Ovary (tissue), 9 donors: ENCODE results near the gene TNNT3. TPM values are rescaled to one million over a fixed set of nuclear protein-coding genes. Genes with fewer than 3 reads are reported as not detected.

Experiments
- DNase-seq, 5 donors: peaks; one replicate each; pipeline ENCODE4 v3.0.0-alpha.2; 2019 to 2020
- H3K27ac ChIP-seq, 2 donors: fragments of 200-600 bp; one replicate each; pipeline versions ENCODE4 v1.5.1 to v1.8.0; 2019 to 2022
- H3K27me3 ChIP-seq: fragments of 200-600 bp; one replicate; pipeline ENCODE4 v1.8.0; 2022
- H3K36me3 ChIP-seq: fragments of 200-600 bp; sonication (generic); one replicate; pipeline ENCODE4 v1.5.1; 2019
- H3K4me1 ChIP-seq: one replicate; pipeline ENCODE4 v1.8.1; 2013; ENCODE audit warnings: mild to moderate bottlenecking, moderate library complexity; ENCODE audit not compliant: insufficient read depth
- H3K4me3 ChIP-seq: fragments of 200-600 bp; sonication (generic); one replicate; pipeline ENCODE4 v1.5.1; 2017
- H3K9me3 ChIP-seq, 2 donors: fragments of 200-600 bp in 1 of 2; sonication (generic) in 1 of 2; one replicate each; pipeline versions ENCODE4 v1.5.1 to v1.8.1; 2013 to 2019; ENCODE audit warnings: mild to moderate bottlenecking in 1 of 2, moderate library complexity in 1 of 2
- CTCF ChIP-seq, 3 donors: fragments of 450-650 bp in 2 of 3; fragments of 200-600 bp in 1 of 3; IDR thresholded peaks; one replicate each; pipeline versions ENCODE4 v1.5.1 to v1.8.0; 2016 to 2022; ENCODE audit warnings: antibody characterized with exemption in 3 of 3, mild to moderate bottlenecking in 1 of 3
- EP300 ChIP-seq: sonication (generic); formaldehyde crosslinking; IDR thresholded peaks from one replicate; pipeline ENCODE4 v1.6.1; 2017; ENCODE audit warnings: antibody characterized with exemption
- POLR2A ChIP-seq: fragments of 450-650 bp; IDR thresholded peaks from one replicate; pipeline ENCODE4 v1.6.1; 2017; ENCODE audit warnings: antibody characterized with exemption, mild to moderate bottlenecking, moderate library complexity
- WGBS, 3 donors: extraction: QIAGEN DNeasy Blood & Tissue Kit in 1 of 3; methylation state at CpG; one replicate each; pipeline versions ENCODE4 v1.1.5 to v1.1.7; 2013 to 2017; 5-methylcytosine and 5-hydroxymethylcytosine counted together
- intact Hi-C, 4 donors: fragments of 100-400 bp; cut with DNase I; formaldehyde crosslinking; loops; one replicate each; pipeline versions ENCODE4 v1.11.0 to v1.15.1; 2022 to 2023
- polyA plus RNA-seq, 2 donors: library from polyadenylated mRNA; stranded (reverse); fragments of 200-250 nt in 1 of 2; fragments of 350-450 nt in 1 of 2; fragmentation: Illumina TruSeq in 1 of 2; extraction: RNeasy Lipid Tissue Mini Kit (QIAGEN cat#74804) in 1 of 2; gene quantifications; one replicate each; pipeline ENCODE4 v1.2.3, GENCODE V29; 2013 to 2014
- total RNA-seq, 7 donors: library from RNA; depleted of rRNA in 2 of 7; stranded (reverse); fragments of >200 nt in 2 of 7; fragmentation: NEBNext Ultra II Directional in 3 of 7; extraction: Animal tissue kit (Norgen Biotek cat#: 25700) in 3 of 7; gene quantifications; one replicate each; pipeline versions ENCODE4 v1.1.0 to v1.2.4, GENCODE V29; 2016 to 2023
- donor health status: DM: no; HTN: no; CAD: no; lungs with moderate emphysema.
- donor health status: DM: no; HTN: no; CAD: no.
- donor health status: Bipolar disorder and iron deficiency.
- donor health status: DM: yes; HTN: yes; CAD: no.
- donor health status: DM: no; HTN: no; CAD: no.
- donor health status: DM: yes; HTN: yes; CAD: no.

Gene TNNT3
- total and polyA plus RNA-seq, 9 donors = 0.22 to 9.0 (median 2.0) TPM; not detected in 3

- H3K36me3 ChIP-seq = no peaks in the 10 kb centered on the region
- TF ChIP-seq CTCF (IDR thresholded peaks at IDR 0.05) = no peak
- TF ChIP-seq POLR2A = no peak
- TF ChIP-seq EP300 = no peak
- H3K27me3 ChIP-seq = no peaks in the 10 kb centered on the region
- no peak overlapping the region for H3K27ac ChIP-seq
- no peak overlapping the region for H3K4me3 ChIP-seq
- 86 to 93% (median 89%) methylated on average over 7 of the region's 7 CpGs for WGBS, 3 donors
- peak in 1 of 5 donors; percentile 5 for DNase-seq
- no peaks in the 10 kb centered on the region for H3K4me1 ChIP-seq
- intact Hi-C loops = loop anchor here in 3 of 4 donors (1.0 to 10.0 kb wide), 2 partner anchors 24 to 53 kb away; partner anchors contain the start of gene MRPL23 (in 2 of the 3)
- no peaks in the 10 kb centered on the region for H3K9me3 ChIP-seq
These were observed 27.4 kb upstream of the TNNT3 start for GRCh38 chr11:1892116-1892515.

GRCh38 chr11:1892558-1892957, 26.9 kb upstream of the TNNT3 start:
- no peak for TF ChIP-seq EP300

DNA sequence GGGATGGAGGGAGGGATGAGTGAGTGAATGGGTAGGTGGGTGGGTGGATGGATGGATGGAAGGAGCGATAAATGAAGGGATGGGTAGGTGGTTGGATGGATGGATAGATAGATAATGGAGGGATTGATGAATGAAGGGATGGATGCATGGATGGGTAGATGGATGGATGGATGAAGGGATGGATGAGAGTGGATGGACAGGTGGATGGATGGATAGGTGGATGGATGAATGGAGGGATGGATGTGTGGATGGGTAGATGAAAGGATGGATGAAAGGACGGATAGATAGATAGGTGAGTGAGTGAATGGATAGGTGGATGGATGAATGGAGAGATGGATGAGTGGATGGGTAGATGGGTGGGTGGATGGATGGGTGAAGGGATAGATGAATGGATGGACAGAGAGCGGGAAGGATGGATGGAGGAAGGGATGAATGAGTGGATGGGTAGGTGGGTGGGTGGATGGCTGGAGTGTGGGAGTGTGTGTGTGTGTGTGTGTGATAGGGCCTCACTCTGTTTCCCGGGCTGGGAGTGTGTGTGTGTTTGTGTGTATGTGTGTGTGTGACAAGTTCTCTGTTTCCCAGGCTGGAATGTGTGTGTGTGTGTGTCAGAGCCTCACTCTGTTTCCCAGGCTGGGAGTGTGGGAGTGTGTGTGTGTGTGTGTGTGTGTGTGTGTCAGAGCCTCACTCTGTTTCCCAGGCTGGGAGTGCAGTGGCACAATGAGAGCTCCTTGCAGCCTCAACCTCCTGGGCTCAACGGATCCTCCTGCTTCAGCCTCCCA, 25.7 kb upstream of the TNNT3 start:
- no peaks in the 10 kb centered on the region for H3K9me3 ChIP-seq
- no peaks in the 10 kb centered on the region for H3K4me1 ChIP-seq
- intact Hi-C loops = loop anchor here in 3 of 4 donors (1.0 to 10.0 kb wide), 2 partner anchors 23 to 51 kb away; partner anchors contain the start of gene MRPL23 (in 2 of the 3)
- TF ChIP-seq EP300 = no peak
- TF ChIP-seq CTCF (IDR thresholded peaks at IDR 0.05) = no peak
- no peak for TF ChIP-seq POLR2A
- H3K27ac ChIP-seq = no peak overlapping the region
- H3K27me3 ChIP-seq = no peaks in the 10 kb centered on the region
- H3K4me3 ChIP-seq = no peak overlapping the region
- WGBS, 3 donors = 74 to 83% (median 81%) methylated on average over 5 of the region's 5 CpGs
- peak in 1 of 5 donors; percentile 9 for DNase-seq
- H3K36me3 ChIP-seq = no peaks in the 10 kb centered on the region

More at GRCh38 chr11:1892558-1892957, 26.9 kb upstream of the TNNT3 start:
- Histone ChIP-seq H3K27me3 (no peaks in the 10 kb centered on the region), H3K4me3 (no peak overlapping the region), H3K27ac (no peak overlapping the region), H3K4me1 (no peaks in the 10 kb centered on the region), H3K36me3 (no peaks in the 10 kb centered on the region), H3K9me3 (no peaks in the 10 kb centered on the region)
- intact Hi-C loops = loop anchor here in 3 of 4 donors (1.0 to 10.0 kb wide), 2 partner anchors 24 to 52 kb away; partner anchors contain the start of gene MRPL23 (in 2 of the 3)
- DNase-seq = no peak
- WGBS, 3 donors = 66 to 85% (median 69%) methylated on average over 5 of the region's 5 CpGs

GRCh38 chr11:1894759-1895158, 24.7 kb upstream of the TNNT3 start:
- peak in 1 of 5 donors; percentile 5 for DNase-seq
- no peak for TF ChIP-seq EP300
- no peak for TF ChIP-seq CTCF (IDR thresholded peaks at IDR 0.05)
- no peak for TF ChIP-seq POLR2A
- intact Hi-C loops = loop anchor here in 3 of 4 donors (5.0 to 10.0 kb wide), 2 partner anchors 48 to 50 kb away; partner anchors contain the start of gene MRPL23 (in 2 of the 3)
- H3K4me3 ChIP-seq = no peak overlapping the region
- no peaks in the 10 kb centered on the region for H3K9me3 ChIP-seq
- H3K27ac ChIP-seq = no peak overlapping the region
- 88 to 91% (median 90%) methylated on average over 11 of the region's 11 CpGs for WGBS, 3 donors
- no peaks in the 10 kb centered on the region for H3K36me3 ChIP-seq
- no peaks in the 10 kb centered on the region for H3K27me3 ChIP-seq
- H3K4me1 ChIP-seq = no peaks in the 10 kb centered on the region

GRCh38 chr11:1896468-1896867, 23.0 kb upstream of the TNNT3 start:
- no peaks in the 10 kb centered on the region for H3K27me3 ChIP-seq
- H3K36me3 ChIP-seq = no peaks in the 10 kb centered on the region
- no peaks in the 10 kb centered on the region for H3K4me1 ChIP-seq
- no peaks in the 10 kb centered on the region for H3K9me3 ChIP-seq
- H3K27ac ChIP-seq = no peak overlapping the region
- 72 to 76% (median 76%) methylated on average over 10 of the region's 10 CpGs for WGBS, 3 donors
- H3K4me3 ChIP-seq = no peak overlapping the region
- DNase-seq = no peak
- TF ChIP-seq POLR2A (no peak), CTCF (IDR thresholded peaks at IDR 0.05) (no peak), EP300 (no peak)
- intact Hi-C loops = loop anchor here in 3 of 4 donors (5.0 to 10.0 kb wide), 2 partner anchors 46 to 48 kb away; partner anchors contain the start of gene MRPL23 (in 2 of the 3)
